Measurements from ENCODE around the gene NUTF2. TPM values are rescaled to one million over a fixed set of nuclear protein-coding genes. Genes with fewer than 3 reads are reported as not detected.
"Not testable (repeated sequence)": the region's sequence is repeated elsewhere in the genome, so short reads cannot be mapped to it uniquely, and the experiment has no call there.

NUTF2 gene
- total RNA-seq, 2 experiments from 2014 or later = 165 to 171 TPM

GRCh38 chr16:67814567-67814966 is 32.2 kb upstream of the NUTF2 start:
- CTCF ChIA-PET = interaction anchor here (0.6 to 4.0 kb wide), 8 partner anchors 7 to 260 kb away, joined by 3 to 58 read pairs (median 18); partner anchors contain the start of genes NUTF2, RANBP10 and TSNAXIP1
- intact Hi-C loops (cut with micrococcal nuclease) = no loop called here
- H3K27ac Mint-ChIP-seq = no peak overlapping the region
- no peaks in the 10 kb centered on the region for H3K36me3 Mint-ChIP-seq (ENCODE audit: low read depth)
- H3K27me3 Mint-ChIP-seq (ENCODE audit: low read depth) = no peaks in the 10 kb centered on the region
- DNase-seq = no peak
- H3K9me3 Mint-ChIP-seq = no peaks in the 10 kb centered on the region
- H3K4me1 Mint-ChIP-seq (ENCODE audit: low read depth) = peaks cover 4% of the 10 kb centered on the region
- H3K4me3 Mint-ChIP-seq = no peak overlapping the region

DNA sequence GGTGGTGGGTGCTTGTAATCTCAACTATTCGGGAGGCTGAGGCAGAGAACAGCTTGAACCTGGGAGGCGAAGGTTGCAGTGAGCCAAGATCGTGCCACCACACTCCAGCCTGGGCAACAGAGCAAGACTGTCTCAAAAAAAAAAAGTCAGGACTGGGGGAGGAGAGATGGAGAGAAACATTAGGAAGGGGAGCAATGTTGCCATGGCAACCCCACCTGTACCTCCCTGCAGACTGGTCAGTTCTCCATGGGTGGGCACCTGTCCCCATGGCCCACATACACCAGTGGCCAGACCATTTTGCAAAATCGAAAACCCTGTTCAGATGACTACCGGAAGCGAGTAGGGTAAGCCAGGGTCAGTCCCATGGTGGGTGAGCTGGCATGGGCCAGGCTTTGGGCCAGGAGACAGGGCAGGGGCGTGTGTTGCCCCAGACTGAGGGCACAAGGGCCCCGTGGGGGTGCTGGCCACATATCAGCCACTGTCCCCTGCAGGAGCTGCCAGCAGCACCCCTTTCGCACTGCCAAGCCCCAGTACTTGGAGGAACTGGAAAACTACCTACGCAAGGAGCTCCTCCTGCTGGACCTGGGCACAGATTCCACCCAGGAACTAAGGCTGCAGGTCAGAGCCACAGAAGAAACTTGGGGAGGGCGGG is 26.0 kb upstream of the NUTF2 start:
- Mint-ChIP-seq H3K36me3 (ENCODE audit: low read depth) (no peaks in the 10 kb centered on the region), H3K27ac (no peak overlapping the region), H3K27me3 (ENCODE audit: low read depth) (no peaks in the 10 kb centered on the region), H3K9me3 (no peaks in the 10 kb centered on the region), H3K4me3 (no peak overlapping the region), H3K4me1 (ENCODE audit: low read depth) (peaks cover 4% of the 10 kb centered on the region)
- DNase-seq = no peak
- intact Hi-C loops (cut with micrococcal nuclease) = no loop called here
- CTCF ChIA-PET = interaction anchor here (0.6 kb wide), 1 partner anchor 31 kb away, joined by 4 read pairs; no protein-coding TSS in a partner anchor

- Mint-ChIP-seq H3K9me3 (no peaks in the 10 kb centered on the region), H3K27ac (no peak overlapping the region), H3K4me1 (ENCODE audit: low read depth) (no peaks in the 10 kb centered on the region), H3K4me3 (no peak overlapping the region), H3K27me3 (ENCODE audit: low read depth) (no peaks in the 10 kb centered on the region), H3K36me3 (ENCODE audit: low read depth) (no peaks in the 10 kb centered on the region)
- intact Hi-C loops (cut with micrococcal nuclease) = no loop called here
- CTCF ChIA-PET = no interaction called here
- no peak for DNase-seq
Observed at GRCh38 chr16:67822511-67822910, 24.2 kb upstream of the NUTF2 start.

DNA sequence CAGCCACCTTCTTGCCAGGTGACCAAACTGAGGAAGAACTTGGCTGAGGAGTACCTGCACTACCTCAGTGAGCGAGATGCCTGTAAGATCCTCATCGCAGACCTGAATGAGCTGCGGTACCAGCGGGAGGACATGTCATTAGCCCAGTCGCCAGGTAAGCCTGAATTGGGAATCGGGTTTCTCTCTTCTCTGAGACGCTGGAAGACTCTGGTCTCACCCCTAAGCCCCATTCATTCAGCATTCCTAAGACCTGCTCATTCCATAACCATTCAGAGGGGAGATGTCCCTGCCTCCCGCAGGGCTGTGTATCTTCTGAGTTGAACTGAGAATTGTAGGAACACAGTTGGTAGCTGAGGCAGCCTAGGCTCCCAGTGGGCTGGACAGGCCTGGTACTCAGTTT is 21.6 kb upstream of the NUTF2 start:
- Mint-ChIP-seq H3K4me3 (no peak overlapping the region), H3K36me3 (ENCODE audit: low read depth) (peaks cover 2% of the 10 kb centered on the region), H3K4me1 (ENCODE audit: low read depth) (no peaks in the 10 kb centered on the region), H3K27ac (no peak overlapping the region), H3K27me3 (ENCODE audit: low read depth) (no peaks in the 10 kb centered on the region), H3K9me3 (no peaks in the 10 kb centered on the region)
- CTCF ChIA-PET = interaction anchor here (2.3 kb wide), 1 partner anchor 9 kb away, joined by 23 read pairs; no protein-coding TSS in a partner anchor
- no peak for DNase-seq
- intact Hi-C loops (cut with micrococcal nuclease) = no loop called here

DNA sequence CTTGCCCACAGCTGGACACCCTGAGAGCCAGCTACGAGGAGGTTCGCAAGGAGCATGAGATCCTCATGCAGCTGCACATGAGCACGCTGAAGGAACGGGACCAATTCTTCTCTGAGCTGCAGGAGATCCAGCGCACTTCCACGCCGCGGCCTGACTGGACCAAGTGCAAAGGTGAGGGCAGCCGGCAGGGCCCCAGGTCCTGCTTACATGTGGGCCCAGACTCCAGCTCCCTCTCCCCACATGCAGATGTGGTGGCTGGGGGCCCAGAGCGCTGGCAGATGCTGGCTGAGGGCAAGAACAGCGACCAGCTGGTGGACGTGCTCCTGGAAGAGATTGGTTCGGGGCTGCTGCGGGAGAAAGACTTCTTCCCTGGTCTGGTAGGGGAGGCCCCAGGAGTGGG is 20.8 kb upstream of the NUTF2 start:
- Mint-ChIP-seq H3K36me3 (ENCODE audit: low read depth) (peaks cover 5% of the 10 kb centered on the region), H3K27ac (no peak overlapping the region), H3K27me3 (ENCODE audit: low read depth) (no peaks in the 10 kb centered on the region), H3K9me3 (no peaks in the 10 kb centered on the region), H3K4me1 (ENCODE audit: low read depth) (no peaks in the 10 kb centered on the region), H3K4me3 (no peak overlapping the region)
- DNase-seq = no peak
- intact Hi-C loops (cut with micrococcal nuclease) = no loop called here
- CTCF ChIA-PET = interaction anchor here (2.3 kb wide), 1 partner anchor 10 kb away, joined by 23 read pairs; no protein-coding TSS in a partner anchor

DNA sequence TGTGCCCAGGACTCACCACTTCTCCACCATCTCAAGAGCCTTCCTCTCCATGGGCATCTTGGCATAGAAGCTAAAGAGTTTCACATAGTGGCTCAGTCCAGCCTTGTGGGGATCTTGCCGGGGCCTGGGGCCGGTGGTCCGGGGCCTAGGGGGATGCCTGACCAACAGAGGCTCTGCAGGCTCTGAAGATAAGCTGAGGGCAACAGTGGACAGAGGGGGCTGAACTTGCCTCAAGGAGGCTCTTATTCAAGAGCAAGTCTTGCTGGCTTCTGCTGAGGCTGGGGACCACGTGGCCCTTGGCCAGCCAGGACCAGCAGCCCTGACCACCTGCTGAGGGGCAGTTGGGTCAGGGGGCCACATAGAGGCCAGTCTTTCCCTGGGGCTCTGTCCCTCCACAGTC is 18.1 kb upstream of the NUTF2 start:
- Mint-ChIP-seq H3K27ac (no peak overlapping the region), H3K4me3 (no peak overlapping the region), H3K9me3 (no peaks in the 10 kb centered on the region), H3K36me3 (ENCODE audit: low read depth) (peaks cover 5% of the 10 kb centered on the region), H3K27me3 (ENCODE audit: low read depth) (no peaks in the 10 kb centered on the region), H3K4me1 (ENCODE audit: low read depth) (peaks cover 6% of the 10 kb centered on the region)
- no peak for DNase-seq
- intact Hi-C loops (cut with micrococcal nuclease) = no loop called here
- CTCF ChIA-PET = interaction anchor here (2.1 kb wide), 1 partner anchor 13 kb away, joined by 7 read pairs; no protein-coding TSS in a partner anchor

DNA sequence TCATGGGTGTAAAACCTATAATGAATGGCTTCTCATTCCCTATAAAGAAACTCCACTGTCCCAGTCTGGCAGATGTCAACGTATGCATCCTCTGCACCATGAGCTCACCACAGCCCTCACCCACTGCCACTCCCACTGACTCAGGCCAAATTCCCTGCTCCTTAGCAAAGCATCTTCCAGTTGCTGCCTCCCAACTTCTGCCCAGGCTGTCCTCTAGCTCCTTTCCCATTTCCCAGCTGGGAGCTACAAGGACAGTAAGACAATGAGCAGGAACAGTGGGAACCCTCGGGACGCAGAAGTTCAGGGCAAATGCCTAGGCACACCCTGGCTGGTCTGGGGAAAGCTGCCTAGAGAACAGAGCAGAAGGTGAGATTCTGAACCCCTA is 13.7 kb upstream of the NUTF2 start:
- Mint-ChIP-seq H3K4me3 (peak overlapping the region; percentile 86), H3K27ac (no peak overlapping the region), H3K36me3 (ENCODE audit: low read depth) (peaks cover 5% of the 10 kb centered on the region), H3K27me3 (ENCODE audit: low read depth) (no peaks in the 10 kb centered on the region), H3K4me1 (ENCODE audit: low read depth) (peaks cover 6% of the 10 kb centered on the region), H3K9me3 (no peaks in the 10 kb centered on the region)
- no peak for DNase-seq
- intact Hi-C loops (cut with micrococcal nuclease) = loop anchor here (1.0 kb wide), 4 partner anchors 9 to 27 kb away; partner anchors contain the start of genes NUTF2, RANBP10, THAP11 and TSNAXIP1
- CTCF ChIA-PET = interaction anchor here (0.6 to 8.6 kb wide), 5 partner anchors 10 to 60 kb away, joined by 3 to 58 read pairs (median 3); partner anchors contain the start of gene PSKH1

DNA sequence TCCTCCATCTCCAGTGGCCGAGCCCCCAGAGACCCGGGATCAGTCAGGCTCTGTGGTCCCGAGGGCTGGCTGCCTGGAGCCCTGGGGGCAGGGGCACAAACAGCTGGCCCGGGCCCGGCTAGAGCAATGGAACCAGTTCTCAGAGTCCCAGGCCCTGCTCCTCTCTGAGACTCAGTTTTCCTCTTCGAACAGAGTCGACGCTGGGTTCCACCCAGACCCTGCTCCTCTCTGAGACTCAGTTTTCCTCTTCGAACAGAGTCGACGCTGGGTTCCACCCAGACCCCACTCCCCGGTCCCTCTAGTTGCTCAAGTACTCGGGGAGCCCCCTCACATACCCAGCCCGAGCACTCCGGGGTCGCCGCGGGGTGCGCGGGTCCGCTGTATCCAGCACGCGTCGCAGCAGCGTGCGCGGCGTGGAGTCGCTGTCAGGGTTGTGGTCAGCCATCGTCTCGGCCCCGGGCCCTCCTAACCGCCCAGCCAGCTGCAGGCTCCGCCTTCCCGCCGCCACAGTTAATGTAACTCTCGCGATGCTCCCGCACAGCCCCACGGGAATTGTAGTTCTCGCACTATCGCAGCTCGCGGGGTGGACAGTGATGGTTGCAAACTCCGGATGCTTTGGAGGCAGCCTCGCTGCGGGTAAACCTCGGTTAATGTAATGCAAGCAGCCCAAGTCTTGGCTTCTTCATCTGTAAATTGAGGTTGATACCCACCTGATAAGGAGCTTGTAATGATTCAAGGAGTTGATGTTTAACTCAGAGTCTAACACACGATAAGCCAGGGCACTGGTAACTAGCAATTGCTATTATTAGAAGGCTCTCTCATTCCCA is 13.1 kb upstream of the NUTF2 start:
- Mint-ChIP-seq H3K27me3 (ENCODE audit: low read depth) (no peaks in the 10 kb centered on the region), H3K4me1 (ENCODE audit: low read depth) (peaks cover 6% of the 10 kb centered on the region), H3K4me3 (peak overlapping the region; percentile 86), H3K27ac (no peak overlapping the region), H3K9me3 (no peaks in the 10 kb centered on the region), H3K36me3 (ENCODE audit: low read depth) (peaks cover 5% of the 10 kb centered on the region)
- CTCF ChIA-PET = interaction anchor here (0.7 to 8.6 kb wide), 5 partner anchors 10 to 59 kb away, joined by 3 to 58 read pairs (median 4); partner anchors contain the start of gene PSKH1
- peak; percentile 98 for DNase-seq
- intact Hi-C loops (cut with micrococcal nuclease) = loop anchor here (1.0 kb wide), 4 partner anchors 9 to 27 kb away; partner anchors contain the start of genes NUTF2, RANBP10, THAP11 and TSNAXIP1

DNA sequence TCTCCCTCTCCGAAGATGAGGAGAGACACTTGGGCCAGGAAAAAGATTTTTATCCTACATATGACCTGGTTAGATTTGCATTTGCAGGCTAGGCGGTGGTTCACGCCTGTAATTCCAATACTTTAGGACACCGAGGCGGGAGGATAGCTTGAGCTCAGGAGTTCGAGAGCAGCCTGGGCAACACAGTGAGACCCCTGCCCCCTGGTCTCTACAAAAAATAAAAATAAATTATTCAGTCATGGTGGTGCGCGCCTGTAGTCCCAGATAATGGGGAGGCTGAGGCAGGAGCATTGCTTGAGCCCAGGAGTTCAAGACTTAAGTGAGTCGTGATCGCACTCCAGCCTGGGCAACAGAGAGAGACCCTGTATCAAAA is 12.5 kb upstream of the NUTF2 start:
- Mint-ChIP-seq H3K36me3 (ENCODE audit: low read depth) (peaks cover 5% of the 10 kb centered on the region), H3K27me3 (ENCODE audit: low read depth) (no peaks in the 10 kb centered on the region), H3K9me3 (no peaks in the 10 kb centered on the region), H3K4me1 (ENCODE audit: low read depth) (peaks cover 6% of the 10 kb centered on the region), H3K27ac (no peak overlapping the region), H3K4me3 (peak overlapping the region; percentile 86)
- no peak for DNase-seq
- CTCF ChIA-PET = interaction anchor here (0.5 to 8.6 kb wide), 4 partner anchors 9 to 618 kb away, joined by 3 to 58 read pairs (median 4); no protein-coding TSS in a partner anchor
- intact Hi-C loops (cut with micrococcal nuclease) = no loop called here

DNA sequence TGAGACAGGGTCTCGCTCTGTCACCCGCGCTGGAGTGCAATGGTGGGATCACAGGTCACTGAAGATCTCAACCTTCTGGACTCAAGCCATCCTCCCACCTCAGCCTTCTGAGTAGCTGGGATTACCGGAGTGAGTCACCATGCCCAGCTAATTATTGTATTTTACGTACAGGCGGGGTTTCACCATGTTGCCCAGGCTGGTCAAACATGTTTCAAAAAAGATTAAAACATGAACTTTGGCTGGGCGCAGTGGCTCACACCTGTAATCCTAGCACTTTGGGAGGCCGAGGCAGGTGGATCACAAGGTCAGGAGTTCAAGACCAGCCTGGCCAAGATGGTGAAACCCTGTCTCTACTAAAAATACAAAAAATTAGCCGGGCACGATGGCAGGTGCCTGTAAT is 9.5 kb upstream of the NUTF2 start:
- CTCF ChIA-PET = interaction anchor here (0.6 to 8.6 kb wide), 6 partner anchors 8 to 316 kb away, joined by 3 to 58 read pairs (median 4); partner anchors contain the start of gene NRN1L
- H3K27me3 Mint-ChIP-seq (ENCODE audit: low read depth); DNase-seq; H3K27ac Mint-ChIP-seq; H3K36me3 Mint-ChIP-seq (ENCODE audit: low read depth); H3K9me3 Mint-ChIP-seq; intact Hi-C loops (cut with micrococcal nuclease); H3K4me3 Mint-ChIP-seq: not testable (repeated sequence)
- peaks cover 10% of the 10 kb centered on the region for H3K4me1 Mint-ChIP-seq (ENCODE audit: low read depth)

GRCh38 chr16:67837811-67838210 is 8.9 kb upstream of the NUTF2 start:
- Mint-ChIP-seq H3K36me3 (ENCODE audit: low read depth) (no peaks in the 10 kb centered on the region), H3K4me3 (no peak overlapping the region), H3K27ac (no peak overlapping the region), H3K4me1 (ENCODE audit: low read depth) (peaks cover 8% of the 10 kb centered on the region), H3K9me3 (no peaks in the 10 kb centered on the region), H3K27me3 (ENCODE audit: low read depth) (no peaks in the 10 kb centered on the region)
- no peak for DNase-seq
- CTCF ChIA-PET = interaction anchor here (1.6 to 8.6 kb wide), 2 partner anchors 22 to 46 kb away, joined by 4 to 58 read pairs; partner anchors contain the start of gene NRN1L
- intact Hi-C loops (cut with micrococcal nuclease) = no loop called here

GRCh38 chr16:67841198-67841815 is 5.4 kb upstream of the NUTF2 start:
- CTCF ChIA-PET = interaction anchor here (0.6 to 1.5 kb wide), 5 partner anchors 25 to 239 kb away, joined by 3 to 7 read pairs (median 3); no protein-coding TSS in a partner anchor
- no peaks in the 10 kb centered on the region for H3K27me3 Mint-ChIP-seq (ENCODE audit: low read depth)
- intact Hi-C loops (cut with micrococcal nuclease) = loop anchor here (5.0 kb wide), 1 partner anchor 594 kb away; the partner anchor contains the start of genes FHOD1 and SLC9A5
- H3K4me1 Mint-ChIP-seq (ENCODE audit: low read depth) = peaks cover 33% of the 10 kb centered on the region
- no peak for DNase-seq
- peak overlapping the region; percentile 91 for H3K4me3 Mint-ChIP-seq
- no peaks in the 10 kb centered on the region for H3K9me3 Mint-ChIP-seq
- peak overlapping the region; percentile 98 for H3K27ac Mint-ChIP-seq
- H3K36me3 Mint-ChIP-seq (ENCODE audit: low read depth) = peaks cover 4% of the 10 kb centered on the region

All from activated naive CD4-positive, alpha-beta T cell treated with anti-CD3 and anti-CD28 coated beads for 36 hours (primary cell).